Measurements from ENCODE around the gene MXD4.

DNA sequence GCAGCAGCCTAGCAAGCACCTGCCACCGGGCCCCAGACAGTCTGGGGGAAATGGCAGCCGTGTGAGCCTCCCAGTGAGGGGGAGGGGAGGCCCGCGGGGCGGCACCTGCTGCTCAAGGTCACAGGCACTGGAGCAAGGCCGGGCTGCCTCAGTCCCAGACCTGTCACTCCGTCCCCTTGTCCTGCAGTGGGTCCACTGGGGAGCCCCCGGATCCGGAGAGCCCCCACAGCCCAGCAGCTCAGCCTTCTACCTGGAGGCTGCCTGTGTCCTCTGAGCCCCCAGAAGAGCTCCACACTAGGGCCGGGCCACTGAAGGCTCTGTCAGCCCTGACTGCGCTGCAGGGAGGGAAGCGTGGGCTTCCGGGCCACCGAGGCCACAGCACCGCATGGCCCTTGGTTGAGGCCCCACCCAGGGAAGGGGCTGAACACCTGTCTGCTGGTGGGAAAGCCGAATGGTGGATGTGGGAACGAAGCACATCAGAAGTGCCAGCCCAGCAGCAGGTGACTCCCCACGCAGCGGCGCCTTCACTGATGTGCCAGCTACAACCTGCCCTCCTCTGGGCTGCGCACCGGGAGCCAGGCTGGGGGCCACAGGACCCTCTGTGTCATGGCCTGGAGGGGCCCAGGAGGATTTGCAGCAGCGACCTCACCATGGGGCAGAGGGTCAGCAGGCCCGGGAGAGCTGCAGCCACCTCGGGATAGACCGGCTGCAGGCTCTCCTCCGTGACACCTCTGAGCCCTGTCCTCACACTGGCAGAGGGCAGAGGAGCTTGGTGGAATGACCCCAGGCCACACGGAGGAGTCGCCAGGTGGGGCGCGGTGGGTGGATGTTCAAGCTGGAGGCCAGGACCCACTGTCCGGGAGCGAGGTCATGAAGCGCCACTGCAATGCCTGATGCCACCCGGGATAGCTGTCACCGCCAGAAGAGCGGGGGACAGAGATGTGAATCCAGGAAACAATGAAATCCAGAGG, 35.0 kb upstream of the MXD4 start:
- TF ChIP-seq, protein P1, sequence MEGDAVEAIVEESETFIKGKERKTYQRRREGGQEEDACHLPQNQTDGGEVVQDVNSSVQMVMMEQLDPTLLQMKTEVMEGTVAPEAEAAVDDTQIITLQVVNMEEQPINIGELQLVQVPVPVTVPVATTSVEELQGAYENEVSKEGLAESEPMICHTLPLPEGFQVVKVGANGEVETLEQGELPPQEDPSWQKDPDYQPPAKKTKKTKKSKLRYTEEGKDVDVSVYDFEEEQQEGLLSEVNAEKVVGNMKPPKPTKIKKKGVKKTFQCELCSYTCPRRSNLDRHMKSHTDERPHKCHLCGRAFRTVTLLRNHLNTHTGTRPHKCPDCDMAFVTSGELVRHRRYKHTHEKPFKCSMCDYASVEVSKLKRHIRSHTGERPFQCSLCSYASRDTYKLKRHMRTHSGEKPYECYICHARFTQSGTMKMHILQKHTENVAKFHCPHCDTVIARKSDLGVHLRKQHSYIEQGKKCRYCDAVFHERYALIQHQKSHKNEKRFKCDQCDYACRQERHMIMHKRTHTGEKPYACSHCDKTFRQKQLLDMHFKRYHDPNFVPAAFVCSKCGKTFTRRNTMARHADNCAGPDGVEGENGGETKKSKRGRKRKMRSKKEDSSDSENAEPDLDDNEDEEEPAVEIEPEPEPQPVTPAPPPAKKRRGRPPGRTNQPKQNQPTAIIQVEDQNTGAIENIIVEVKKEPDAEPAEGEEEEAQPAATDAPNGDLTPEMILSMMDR (IDR thresholded peaks at IDR 0.05): no peak
- TF ChIP-seq EZH2 (IDR thresholded peaks at IDR 0.05; ENCODE audit: borderline replicate concordance, insufficient read depth, low read depth, low read length, poor library complexity, severe bottlenecking): no peak

Measured in B cell (primary cell).